SU-DHL-6 (cell line): ENCODE data around the gene TFDP2.

Experiments used
- EZH2phosphoT487 ChIP-seq: fragments of 200-600 bp; sonication (generic), shearing (Covaris generic); conservative IDR thresholded peaks from 2 replicates; pipeline ENCODE4 v1.6.1; 2018; ENCODE audit warnings: mild to moderate bottlenecking, antibody characterized with exemption, low read length, moderate library complexity, mixed read lengths
- TF ChIP-seq, protein P1 (sequence below): fragments of 200-600 bp; sonication (generic); IDR thresholded peaks from one replicate; pipeline ENCODE4 v1.5.1; 2017; ENCODE audit warnings: antibody characterized with exemption, mild to moderate bottlenecking, low read length, moderate library complexity; ENCODE audit not compliant: insufficient read depth, poor library complexity, severe bottlenecking

DNA sequence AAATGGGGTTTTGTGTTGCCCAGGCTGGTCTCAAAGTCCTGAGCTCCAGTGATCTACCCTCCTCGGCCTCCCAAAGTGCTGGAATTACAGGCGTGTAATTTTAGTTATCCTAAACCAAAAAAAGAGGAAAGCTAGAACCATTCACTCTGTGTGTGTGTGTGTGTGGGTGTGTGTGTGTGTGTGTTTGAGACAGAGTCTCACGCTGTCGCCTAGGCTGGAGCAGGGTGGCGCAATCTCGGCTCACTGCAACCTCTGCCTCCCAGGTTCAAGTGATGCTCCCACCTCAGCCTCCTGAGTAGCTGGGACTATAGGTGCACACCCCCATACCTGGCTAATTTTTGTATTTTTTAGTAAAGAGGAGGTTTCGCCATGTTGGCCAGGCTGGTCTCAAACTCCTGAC, 84.0 kb downstream of the TFDP2 start:
- TF ChIP-seq, protein P1, sequence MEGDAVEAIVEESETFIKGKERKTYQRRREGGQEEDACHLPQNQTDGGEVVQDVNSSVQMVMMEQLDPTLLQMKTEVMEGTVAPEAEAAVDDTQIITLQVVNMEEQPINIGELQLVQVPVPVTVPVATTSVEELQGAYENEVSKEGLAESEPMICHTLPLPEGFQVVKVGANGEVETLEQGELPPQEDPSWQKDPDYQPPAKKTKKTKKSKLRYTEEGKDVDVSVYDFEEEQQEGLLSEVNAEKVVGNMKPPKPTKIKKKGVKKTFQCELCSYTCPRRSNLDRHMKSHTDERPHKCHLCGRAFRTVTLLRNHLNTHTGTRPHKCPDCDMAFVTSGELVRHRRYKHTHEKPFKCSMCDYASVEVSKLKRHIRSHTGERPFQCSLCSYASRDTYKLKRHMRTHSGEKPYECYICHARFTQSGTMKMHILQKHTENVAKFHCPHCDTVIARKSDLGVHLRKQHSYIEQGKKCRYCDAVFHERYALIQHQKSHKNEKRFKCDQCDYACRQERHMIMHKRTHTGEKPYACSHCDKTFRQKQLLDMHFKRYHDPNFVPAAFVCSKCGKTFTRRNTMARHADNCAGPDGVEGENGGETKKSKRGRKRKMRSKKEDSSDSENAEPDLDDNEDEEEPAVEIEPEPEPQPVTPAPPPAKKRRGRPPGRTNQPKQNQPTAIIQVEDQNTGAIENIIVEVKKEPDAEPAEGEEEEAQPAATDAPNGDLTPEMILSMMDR = no peak
- TF ChIP-seq EZH2phosphoT487 = no peak
